GM12873 (cell line): ENCODE measurements around the gene PIP4K2B.

Source experiments
- TF ChIP-seq, protein P1 (sequence below): IDR thresholded peaks from 2 replicates; pipeline ENCODE4 v1.5.1; 2012; ENCODE audit warnings: low read depth, mild to moderate bottlenecking, moderate library complexity, low read length, control low read depth; ENCODE audit not compliant: insufficient read depth; ENCODE audit errors: missing control alignments

Gene PIP4K2B

DNA sequence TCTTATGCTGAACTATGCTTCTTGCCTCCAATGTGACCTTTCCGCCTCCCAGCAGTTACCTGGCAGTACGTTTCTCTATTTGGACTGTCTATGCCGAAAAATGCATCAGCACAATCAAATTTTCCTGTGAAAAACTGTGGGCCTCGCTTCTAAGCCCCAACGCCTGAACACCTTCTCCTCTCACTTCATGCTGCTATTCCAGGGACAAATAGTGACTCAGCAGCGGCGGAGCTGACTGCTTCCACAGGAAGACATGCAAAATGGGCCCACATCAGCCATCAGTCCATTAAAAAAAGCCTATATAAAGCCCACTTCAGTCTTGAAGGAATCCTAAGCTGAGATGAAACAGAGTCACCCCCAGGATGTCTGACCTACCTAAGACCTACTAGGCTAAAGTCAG lies 10.5 kb upstream of the PIP4K2B start:
- TF ChIP-seq, protein P1, sequence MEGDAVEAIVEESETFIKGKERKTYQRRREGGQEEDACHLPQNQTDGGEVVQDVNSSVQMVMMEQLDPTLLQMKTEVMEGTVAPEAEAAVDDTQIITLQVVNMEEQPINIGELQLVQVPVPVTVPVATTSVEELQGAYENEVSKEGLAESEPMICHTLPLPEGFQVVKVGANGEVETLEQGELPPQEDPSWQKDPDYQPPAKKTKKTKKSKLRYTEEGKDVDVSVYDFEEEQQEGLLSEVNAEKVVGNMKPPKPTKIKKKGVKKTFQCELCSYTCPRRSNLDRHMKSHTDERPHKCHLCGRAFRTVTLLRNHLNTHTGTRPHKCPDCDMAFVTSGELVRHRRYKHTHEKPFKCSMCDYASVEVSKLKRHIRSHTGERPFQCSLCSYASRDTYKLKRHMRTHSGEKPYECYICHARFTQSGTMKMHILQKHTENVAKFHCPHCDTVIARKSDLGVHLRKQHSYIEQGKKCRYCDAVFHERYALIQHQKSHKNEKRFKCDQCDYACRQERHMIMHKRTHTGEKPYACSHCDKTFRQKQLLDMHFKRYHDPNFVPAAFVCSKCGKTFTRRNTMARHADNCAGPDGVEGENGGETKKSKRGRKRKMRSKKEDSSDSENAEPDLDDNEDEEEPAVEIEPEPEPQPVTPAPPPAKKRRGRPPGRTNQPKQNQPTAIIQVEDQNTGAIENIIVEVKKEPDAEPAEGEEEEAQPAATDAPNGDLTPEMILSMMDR, result no peak

DNA sequence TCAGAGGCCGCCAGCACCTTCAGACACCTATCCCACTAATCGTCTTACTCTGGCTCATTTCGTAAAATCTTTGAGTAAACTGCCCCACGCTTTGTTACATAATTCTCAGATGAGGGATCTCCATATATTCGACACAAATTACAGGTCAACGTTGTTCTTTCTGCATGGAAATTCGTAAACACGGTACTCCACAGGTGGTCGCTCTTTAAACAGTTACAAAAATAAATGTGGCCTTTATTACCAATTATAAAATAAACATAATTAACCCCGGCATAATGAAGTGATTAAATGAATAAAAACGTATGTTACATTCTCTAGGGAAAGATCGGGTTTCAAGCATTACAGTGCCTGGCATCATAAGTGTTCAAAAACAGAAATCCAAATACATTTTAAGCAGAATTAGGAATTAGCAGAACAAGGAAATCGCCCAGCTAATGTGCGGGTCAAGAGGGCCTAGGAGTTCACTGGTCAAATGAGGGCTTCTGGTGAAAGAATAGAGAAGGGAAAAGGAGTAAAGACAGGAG lies 943 bp upstream of the PIP4K2B start:
- TF ChIP-seq, protein P1, result no peak

DNA sequence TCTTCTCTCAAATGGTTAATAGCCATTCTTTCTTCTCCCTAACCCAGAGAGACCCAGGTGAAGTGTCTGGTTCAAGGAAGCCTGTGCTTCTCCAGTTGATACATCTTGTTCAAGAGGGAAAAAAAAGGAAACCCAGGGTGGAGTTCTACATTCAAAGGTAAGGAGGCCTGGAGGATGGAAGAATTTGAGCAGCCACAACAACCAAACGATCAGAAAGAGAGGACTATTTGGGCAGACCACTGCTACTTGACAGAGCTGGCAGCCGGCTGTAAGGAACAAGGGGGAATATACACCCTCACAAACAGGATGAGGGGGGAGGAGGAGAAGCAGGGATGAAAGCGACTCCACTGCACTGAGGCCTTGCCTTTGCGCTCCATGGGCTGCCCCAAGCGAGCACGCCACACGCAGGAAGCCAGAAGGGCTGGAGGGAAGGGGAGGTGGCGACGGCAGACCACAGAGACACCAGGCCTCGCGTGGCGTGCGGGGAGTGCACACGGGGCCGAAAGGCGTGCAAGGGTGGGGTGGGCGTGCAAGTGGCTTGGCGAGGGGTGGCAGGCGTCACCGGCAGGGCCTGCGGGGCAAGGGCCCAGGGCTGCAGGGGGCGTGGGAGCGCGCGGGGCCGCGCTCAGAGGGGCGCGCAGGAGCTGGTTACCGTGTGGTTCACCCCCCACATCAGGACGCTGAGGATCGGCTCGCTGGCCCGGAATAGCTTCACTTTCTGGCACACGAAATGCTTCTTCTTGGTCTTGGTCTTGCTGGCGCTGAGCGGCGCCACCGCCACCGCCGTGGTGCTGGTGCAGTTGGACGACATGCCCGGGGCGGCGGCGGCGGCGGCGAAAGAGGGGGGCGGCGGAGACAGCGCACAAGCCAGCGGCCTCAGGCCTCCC lies 499 bp downstream of the PIP4K2B start:
- TF ChIP-seq, protein P1, result peak; percentile 30

- TF ChIP-seq, protein P1, result no peak
Observed at GRCh38 chr17:38797828-38798227, 1.5 kb downstream of the PIP4K2B start.

DNA sequence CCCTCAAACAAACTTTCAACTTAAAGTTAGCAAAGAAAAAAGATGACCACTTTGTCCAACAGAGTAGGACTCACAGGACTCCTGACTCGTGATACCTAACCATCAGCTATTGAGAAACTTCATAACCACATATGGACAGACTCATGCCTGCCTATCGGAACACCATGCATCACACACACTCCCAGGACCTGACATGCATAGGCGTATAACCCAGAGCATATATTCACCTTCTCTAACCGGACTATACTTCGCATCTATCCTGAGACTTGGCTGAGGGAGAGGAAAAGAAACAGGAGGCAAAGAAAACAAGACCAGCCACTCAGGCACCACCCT lies 2.2 kb downstream of the PIP4K2B start:
- TF ChIP-seq, protein P1, result no peak

DNA sequence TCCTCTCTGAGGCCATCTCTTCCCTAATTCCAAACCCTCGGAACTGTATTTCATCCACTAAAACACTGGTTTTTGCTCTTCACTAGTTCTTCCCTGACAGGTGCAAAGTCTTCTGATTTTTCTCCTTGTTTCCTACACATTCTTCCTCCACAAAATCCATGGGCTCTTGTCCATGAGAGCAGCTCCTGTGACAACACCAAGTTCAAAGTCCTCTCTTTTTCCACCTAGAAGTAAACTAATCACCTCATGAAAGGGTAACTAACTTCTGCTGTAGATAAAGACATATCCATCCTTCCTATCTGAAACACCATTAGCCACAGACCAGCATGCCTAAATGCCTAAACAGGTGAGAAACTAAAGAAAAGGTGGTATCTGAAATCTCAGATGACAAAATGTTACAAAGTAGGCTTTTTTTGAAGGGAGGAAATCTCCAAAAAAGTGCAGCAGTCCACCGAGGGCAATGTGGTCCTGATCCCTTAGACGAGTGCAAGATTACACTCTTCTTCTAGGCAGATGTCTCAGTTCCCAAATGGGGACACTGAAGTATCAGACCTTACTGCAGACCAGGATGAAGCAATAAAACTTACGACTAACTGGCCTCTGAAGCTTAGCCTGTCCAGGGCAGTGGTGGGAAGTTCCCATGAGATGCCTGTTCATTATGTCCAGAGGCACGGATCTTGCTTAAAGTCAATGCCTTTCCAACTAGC lies 2.8 kb downstream of the PIP4K2B start:
- TF ChIP-seq, protein P1, result no peak

- TF ChIP-seq, protein P1, result no peak
Observed at GRCh38 chr17:38794221-38794620, 5.1 kb downstream of the PIP4K2B start.
